T-cell (primary cell): Measurements from ENCODE around the gene YTHDF1. TPM values are rescaled to one million over a fixed set of nuclear protein-coding genes. Genes with fewer than 3 reads are reported as not detected.
"Not testable (repeated sequence)": the region's sequence is repeated elsewhere in the genome, so short reads cannot be mapped to it uniquely, and the experiment has no call there.

ENCODE experiments used
- ATAC-seq, 4 experiments: fragments of 200-7000 bp in 3 of 4; fragments of 150-1000 bp in 1 of 4; cut with Tn5 transposase; replicated peaks in 1 of 4; 1 replicate in 3 of 4; 2 replicates in 1 of 4; pipeline ENCODE4 v1.10.0; 2021; ENCODE audit warnings: moderate library complexity in 3 of 4, mild to moderate bottlenecking in 2 of 4, moderate number of reproducible peaks in 1 of 4
- CTCF ChIA-PET, 2 donors: fragments of 300-600 bp; sonication (Branson Sonifier 250); formaldehyde crosslinking; loops; one replicate each; lab custom pipeline; 2022; ENCODE audit warnings: antibody characterized with exemption in 2 of 2; lab: Charles Lee
- POLR2A ChIA-PET, 2 donors: fragments of 300-600 bp; sonication (Branson Sonifier 250); formaldehyde crosslinking; loops; one replicate each; lab custom pipeline; 2022; ENCODE audit warnings: antibody characterized with exemption in 2 of 2; lab: Charles Lee
- DNase-seq, 35 experiments: peaks; one replicate each; pipeline versions ENCODE4 v3.0.0 to v3.0.0-alpha.2; 2013 to 2023
- H3K27ac ChIP-seq: one replicate; pipeline ENCODE4 v1.5.1; 2013; ENCODE audit warnings: low read length
- H3K27me3 ChIP-seq, 2 experiments: replicated peaks in 1 of 2; 1 replicate in 1 of 2; 2 replicates in 1 of 2; pipeline versions ENCODE4 v1.6.1 to v1.7.0; 2013; ENCODE audit warnings: low read length in 1 of 2, mixed read lengths in 1 of 2; ENCODE audit not compliant: control insufficient read depth in 2 of 2, insufficient read depth in 2 of 2; ENCODE audit errors: extremely low read depth in 1 of 2
- H3K36me3 ChIP-seq, 2 donors: 1 replicate in 1 of 2; 2 replicates in 1 of 2; pipeline versions ENCODE4 v1.6.1 to v1.7.0; 2013; ENCODE audit warnings: low read length in 1 of 2; ENCODE audit not compliant: control insufficient read depth in 2 of 2, insufficient read depth in 1 of 2; ENCODE audit errors: extremely low read depth in 1 of 2
- H3K4me1 ChIP-seq, 2 experiments: 1 replicate in 1 of 2; 2 replicates in 1 of 2; pipeline versions ENCODE4 v1.6.1 to v1.7.0; 2013; ENCODE audit warnings: low read length in 2 of 2, mixed read lengths in 1 of 2; ENCODE audit not compliant: insufficient read depth in 2 of 2, control insufficient read depth in 1 of 2; ENCODE audit errors: extremely low read depth in 1 of 2
- H3K4me3 ChIP-seq, 2 donors: 1 replicate in 1 of 2; 2 replicates in 1 of 2; pipeline versions ENCODE4 v1.5.1 to v1.7.0; 2013; ENCODE audit warnings: mild to moderate bottlenecking in 2 of 2, low read length in 1 of 2, moderate library complexity in 1 of 2; ENCODE audit not compliant: control insufficient read depth in 1 of 2; ENCODE audit errors: extremely low read depth in 1 of 2
- H3K9me3 ChIP-seq: 2 replicates; pipeline ENCODE4 v1.7.0; 2013
- H3K27ac Mint-ChIP-seq, 2 donors: one replicate each; pipeline ENCODE4 v1.8.0; 2020 to 2021; ENCODE audit warnings: mild to moderate bottlenecking in 2 of 2, mixed read lengths in 2 of 2
- H3K27me3 Mint-ChIP-seq, 2 donors: one replicate each; pipeline ENCODE4 v1.8.0; 2021 to 2022; ENCODE audit warnings: mixed read lengths in 2 of 2
- H3K36me3 Mint-ChIP-seq: one replicate; pipeline ENCODE4 v1.8.0; 2021; ENCODE audit warnings: mixed read lengths
- H3K4me1 Mint-ChIP-seq, 3 donors: one replicate each; pipeline ENCODE4 v1.8.0; 2020 to 2022; ENCODE audit warnings: mixed read lengths in 3 of 3, mild to moderate bottlenecking in 1 of 3
- H3K4me3 Mint-ChIP-seq, 3 donors: one replicate each; pipeline ENCODE4 v1.8.0; 2020 to 2022; ENCODE audit warnings: mild to moderate bottlenecking in 3 of 3, mixed read lengths in 3 of 3, moderate library complexity in 3 of 3
- H3K9me3 Mint-ChIP-seq, 3 donors: one replicate each; pipeline ENCODE4 v1.8.0; 2020 to 2022; ENCODE audit warnings: mixed read lengths in 3 of 3
- WGBS: methylation state at CpG from one replicate; pipeline ENCODE4 v1.1.5; 2013; ENCODE audit warnings: missing lambda C conversion rate; ENCODE audit not compliant: insufficient coverage; 5-methylcytosine and 5-hydroxymethylcytosine counted together
- total RNA-seq, 35 experiments: library from RNA in 6 of 35; stranded (reverse) in 6 of 35; fragments of 120-200 nt in 1 of 35; gene quantifications; one replicate each; pipeline versions ENCODE4 v1.2.1 to v1.2.4 and lab custom pipeline; 2013 to 2026

The YTHDF1 gene
- total RNA-seq, 5 donors from 2014 or later (not counting 1 experiment from before 2014, with no cell fraction given): 36.7 to 44.5 (median 42.2) TPM

- H3K36me3 Mint-ChIP-seq, H3K36me3 ChIP-seq, H3K4me3 ChIP-seq, H3K4me1 Mint-ChIP-seq, ATAC-seq, H3K4me1 ChIP-seq, POLR2A ChIA-PET, H3K27ac Mint-ChIP-seq, DNase-seq, H3K4me3 Mint-ChIP-seq, H3K27ac ChIP-seq, H3K9me3 ChIP-seq, H3K9me3 Mint-ChIP-seq: not testable (repeated sequence)
- peaks cover 0 to 71% of the 10 kb centered on the region in 2 experiments for H3K27me3 ChIP-seq
- WGBS: 80% methylated on average over 9 of the region's 13 CpGs
- CTCF ChIA-PET: interaction anchor here in 1 of 2 donors (0.5 kb wide), 1 partner anchor 619 kb away, joined by 3 read pairs; no protein-coding TSS in a partner anchor
- peaks cover 16 to 37% of the 10 kb centered on the region in 2 donors for H3K27me3 Mint-ChIP-seq
These were observed 58.5 kb downstream of the YTHDF1 start for GRCh38 chr20:63157431-63157830.

GRCh38 chr20:63156221-63156671 is 59.7 kb downstream of the YTHDF1 start:
- H3K9me3 ChIP-seq: no peaks in the 10 kb centered on the region
- H3K4me1 ChIP-seq: no peaks in the 10 kb centered on the region
- WGBS: 79% methylated on average over 11 of the region's 12 CpGs
- Mint-ChIP-seq H3K27ac (no peak overlapping the region), H3K9me3 (no peaks in the 10 kb centered on the region), H3K36me3 (no peaks in the 10 kb centered on the region), H3K27me3 (peaks cover 18 to 37% of the 10 kb centered on the region in 2 donors), H3K4me3 (no peak overlapping the region), H3K4me1 (no peaks in the 10 kb centered on the region)
- CTCF ChIA-PET: no interaction called here
- no peak overlapping the region for H3K4me3 ChIP-seq
- peaks cover 0 to 73% of the 10 kb centered on the region in 2 experiments for H3K27me3 ChIP-seq
- H3K36me3 ChIP-seq: no peaks in the 10 kb centered on the region
- no peak for DNase-seq
- H3K27ac ChIP-seq: no peak overlapping the region
- no peak for ATAC-seq
- POLR2A ChIA-PET: no interaction called here

GRCh38 chr20:63155266-63156165 is 60.4 kb downstream of the YTHDF1 start:
- peaks cover 18 to 37% of the 10 kb centered on the region in 2 donors for H3K27me3 Mint-ChIP-seq
- H3K4me1 ChIP-seq: no peaks in the 10 kb centered on the region
- ATAC-seq: no peak
- H3K4me3 ChIP-seq: no peak overlapping the region
- H3K9me3 Mint-ChIP-seq: no peaks in the 10 kb centered on the region
- 74% methylated on average over 11 of the region's 15 CpGs for WGBS
- H3K4me1 Mint-ChIP-seq: no peaks in the 10 kb centered on the region
- H3K27me3 ChIP-seq: peaks cover 0 to 74% of the 10 kb centered on the region in 2 experiments
- H3K36me3 ChIP-seq: no peaks in the 10 kb centered on the region
- no peak overlapping the region for H3K4me3 Mint-ChIP-seq
- ChIA-PET POLR2A (no interaction called here), CTCF (no interaction called here)
- H3K36me3 Mint-ChIP-seq: no peaks in the 10 kb centered on the region
- no peaks in the 10 kb centered on the region for H3K9me3 ChIP-seq
- H3K27ac ChIP-seq: no peak overlapping the region
- DNase-seq: no peak
- no peak overlapping the region for H3K27ac Mint-ChIP-seq

GRCh38 chr20:63154395-63154794 is 61.5 kb downstream of the YTHDF1 start:
- H3K27me3 Mint-ChIP-seq: peaks cover 24 to 43% of the 10 kb centered on the region in 2 donors

GRCh38 chr20:63153254-63154221 is 62.4 kb downstream of the YTHDF1 start:
- Histone ChIP-seq H3K27me3 (peaks cover 0 to 82% of the 10 kb centered on the region in 2 experiments), H3K36me3 (no peaks in the 10 kb centered on the region), H3K27ac (no peak overlapping the region), H3K4me3 (no peak overlapping the region), H3K9me3 (no peaks in the 10 kb centered on the region), H3K4me1 (no peaks in the 10 kb centered on the region)
- H3K36me3 Mint-ChIP-seq: no peaks in the 10 kb centered on the region
- H3K27me3 Mint-ChIP-seq: peaks cover 29 to 49% of the 10 kb centered on the region in 2 donors
- WGBS: 64% methylated on average over 4 of the region's 16 CpGs
- DNase-seq: no peak
- no peaks in the 10 kb centered on the region for H3K4me1 Mint-ChIP-seq
- ChIA-PET POLR2A (no interaction called here), CTCF (no interaction called here)
- ATAC-seq: no peak
- H3K9me3 Mint-ChIP-seq: peaks cover 0 to 1% (median under 1%) of the 10 kb centered on the region in 3 donors
- no peak overlapping the region for H3K4me3 Mint-ChIP-seq
- no peak overlapping the region for H3K27ac Mint-ChIP-seq

More at GRCh38 chr20:63154395-63154794, 61.5 kb downstream of the YTHDF1 start:
- no peaks in the 10 kb centered on the region for H3K9me3 Mint-ChIP-seq
- H3K4me1 Mint-ChIP-seq: no peaks in the 10 kb centered on the region
- ATAC-seq (no peak), DNase-seq (no peak)
- no peak overlapping the region for H3K4me3 Mint-ChIP-seq
- no peaks in the 10 kb centered on the region for H3K36me3 Mint-ChIP-seq
- no peaks in the 10 kb centered on the region for H3K4me1 ChIP-seq
- no peak overlapping the region for H3K27ac ChIP-seq
- no peak overlapping the region for H3K27ac Mint-ChIP-seq
- ChIA-PET CTCF (no interaction called here), POLR2A (no interaction called here)
- WGBS: no CpG with 5 or more reads among the region's 3 CpGs
- H3K36me3 ChIP-seq: no peaks in the 10 kb centered on the region
- H3K4me3 ChIP-seq: no peak overlapping the region
- H3K9me3 ChIP-seq: no peaks in the 10 kb centered on the region
- H3K27me3 ChIP-seq: peaks cover 0 to 74% of the 10 kb centered on the region in 2 experiments
